BE2C (cell line): ENCODE measurements around the gene PCNT.

Source experiments
- DNase-seq: peaks from one replicate; pipeline ENCODE4 v3.0.0-alpha.2; 2020
- H3K27me3 ChIP-seq: fragments of 250-450 bp; sonication (Bioruptor Pico); 2 replicates; pipeline ENCODE4 v1.5.1; 2020; ENCODE audit warnings: mild to moderate bottlenecking
- H3K36me3 ChIP-seq: fragments of 250-450 bp; sonication (Bioruptor Pico); 2 replicates; pipeline ENCODE4 v1.5.1; 2020; ENCODE audit warnings: mild to moderate bottlenecking
- H3K4me1 ChIP-seq: fragments of 250-450 bp; sonication (Bioruptor Pico); 2 replicates; pipeline ENCODE4 v1.5.1; 2020
- H3K4me3 ChIP-seq: 2 replicates; pipeline ENCODE4 v1.5.1; 2011; ENCODE audit warnings: low read depth, low read length
- H3K9me3 ChIP-seq: fragments of 250-450 bp; sonication (Bioruptor Pico); 2 replicates; pipeline ENCODE4 v1.5.1; 2020
- TF ChIP-seq, protein P1 (sequence below): IDR thresholded peaks from 2 replicates; pipeline ENCODE4 v1.5.1; 2012; ENCODE audit warnings: mild to moderate bottlenecking, low read depth, low read length

The PCNT gene

DNA sequence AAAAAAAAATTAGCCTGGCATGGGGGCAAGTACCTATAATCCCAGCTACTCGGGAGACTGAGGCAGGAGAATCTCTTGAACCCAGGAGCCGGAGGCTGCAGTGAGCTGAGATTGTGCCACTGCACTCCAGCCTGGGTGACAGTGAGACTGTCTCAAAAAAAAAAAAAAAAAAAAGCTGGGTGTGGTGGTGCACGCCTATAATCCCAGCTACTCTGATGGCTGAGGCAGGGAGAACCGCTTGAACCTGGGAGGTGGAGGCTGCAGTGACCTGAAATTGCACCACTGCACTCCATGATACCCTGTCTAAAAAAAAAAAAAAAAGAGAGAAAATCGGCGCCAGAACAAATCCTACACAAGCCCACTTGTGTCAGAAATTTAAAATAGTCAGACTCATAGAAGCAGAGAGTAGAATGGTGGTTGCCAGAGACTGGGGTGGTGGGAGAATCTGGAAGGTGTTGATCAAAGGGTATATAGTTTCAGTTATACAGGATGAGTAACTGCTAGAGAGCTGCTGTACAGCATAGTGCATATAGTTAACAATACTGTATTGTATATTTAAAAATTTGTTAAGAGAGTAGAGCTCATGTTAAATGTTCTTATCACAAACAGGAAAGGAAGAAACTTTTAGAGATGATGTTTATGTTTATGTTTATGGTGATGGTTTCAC lies 144.3 kb downstream of the PCNT start:
- H3K36me3 ChIP-seq, result peaks cover 7% of the 10 kb centered on the region
- TF ChIP-seq, protein P1, sequence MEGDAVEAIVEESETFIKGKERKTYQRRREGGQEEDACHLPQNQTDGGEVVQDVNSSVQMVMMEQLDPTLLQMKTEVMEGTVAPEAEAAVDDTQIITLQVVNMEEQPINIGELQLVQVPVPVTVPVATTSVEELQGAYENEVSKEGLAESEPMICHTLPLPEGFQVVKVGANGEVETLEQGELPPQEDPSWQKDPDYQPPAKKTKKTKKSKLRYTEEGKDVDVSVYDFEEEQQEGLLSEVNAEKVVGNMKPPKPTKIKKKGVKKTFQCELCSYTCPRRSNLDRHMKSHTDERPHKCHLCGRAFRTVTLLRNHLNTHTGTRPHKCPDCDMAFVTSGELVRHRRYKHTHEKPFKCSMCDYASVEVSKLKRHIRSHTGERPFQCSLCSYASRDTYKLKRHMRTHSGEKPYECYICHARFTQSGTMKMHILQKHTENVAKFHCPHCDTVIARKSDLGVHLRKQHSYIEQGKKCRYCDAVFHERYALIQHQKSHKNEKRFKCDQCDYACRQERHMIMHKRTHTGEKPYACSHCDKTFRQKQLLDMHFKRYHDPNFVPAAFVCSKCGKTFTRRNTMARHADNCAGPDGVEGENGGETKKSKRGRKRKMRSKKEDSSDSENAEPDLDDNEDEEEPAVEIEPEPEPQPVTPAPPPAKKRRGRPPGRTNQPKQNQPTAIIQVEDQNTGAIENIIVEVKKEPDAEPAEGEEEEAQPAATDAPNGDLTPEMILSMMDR, result no peak

DNA sequence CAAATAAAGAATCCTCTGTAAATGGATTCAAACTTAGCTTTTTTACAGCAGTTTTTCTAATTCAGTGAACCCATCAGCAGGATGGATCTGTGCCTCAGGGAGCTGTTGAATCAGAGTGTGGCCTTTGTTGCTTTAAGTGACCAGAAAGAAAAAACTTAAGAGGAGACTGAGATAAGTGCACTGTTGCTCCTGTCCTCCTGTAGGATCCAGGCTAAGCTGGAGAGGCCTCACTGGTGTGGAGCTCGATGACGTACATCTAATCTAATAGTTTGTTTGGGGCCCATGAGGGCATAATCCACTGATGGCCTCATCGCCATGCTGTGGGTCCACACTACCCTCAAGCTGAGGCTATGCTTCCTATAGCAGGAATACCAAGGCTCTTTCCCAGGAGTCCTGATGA lies 145.3 kb downstream of the PCNT start:
- Histone ChIP-seq H3K4me1 (no peaks in the 10 kb centered on the region; the same call in 1 of the 2 replicates), H3K36me3 (peaks cover 5% of the 10 kb centered on the region; the same call in 1 of the 2 replicates), H3K9me3 (no peaks in the 10 kb centered on the region), H3K27me3 (no peaks in the 10 kb centered on the region), H3K4me3 (no peak overlapping the region)
- DNase-seq, result no peak
- TF ChIP-seq, protein P1, result no peak

More for the DNA sequence above, 144.3 kb downstream of the PCNT start:
- H3K9me3 ChIP-seq, result no peaks in the 10 kb centered on the region
- H3K27me3 ChIP-seq, result no peaks in the 10 kb centered on the region
- no peak for DNase-seq
- H3K4me3 ChIP-seq, result no peak overlapping the region
- H3K4me1 ChIP-seq, result no peaks in the 10 kb centered on the region

- DNase-seq, result no peak
- no peak overlapping the region for H3K4me3 ChIP-seq
- peaks cover 5% of the 10 kb centered on the region; the same call in 1 of the 2 replicates for H3K36me3 ChIP-seq
- H3K4me1 ChIP-seq, result no peaks in the 10 kb centered on the region; the same call in none of the 2 replicates
- H3K27me3 ChIP-seq, result no peaks in the 10 kb centered on the region
- no peaks in the 10 kb centered on the region for H3K9me3 ChIP-seq
- TF ChIP-seq, protein P1, result no peak
Measured at GRCh38 chr21:46471514-46471913, 147.6 kb downstream of the PCNT start.

- Histone ChIP-seq H3K4me1 (no peaks in the 10 kb centered on the region; the same call in none of the 2 replicates), H3K9me3 (no peaks in the 10 kb centered on the region), H3K4me3 (no peak overlapping the region), H3K36me3 (peaks cover 5% of the 10 kb centered on the region; the same call in 1 of the 2 replicates), H3K27me3 (no peaks in the 10 kb centered on the region)
- no peak for DNase-seq
- TF ChIP-seq, protein P1, result no peak
Measured at GRCh38 chr21:46472246-46472645, 148.3 kb downstream of the PCNT start.

GRCh38 chr21:46474382-46474781 lies 150.4 kb downstream of the PCNT start:
- DNase-seq, result no peak
- no peak overlapping the region for H3K4me3 ChIP-seq
- H3K9me3 ChIP-seq, result no peaks in the 10 kb centered on the region
- H3K36me3 ChIP-seq, result peaks cover 2% of the 10 kb centered on the region; the same call in 1 of the 2 replicates
- no peaks in the 10 kb centered on the region for H3K27me3 ChIP-seq
- H3K4me1 ChIP-seq, result no peaks in the 10 kb centered on the region; the same call in none of the 2 replicates
- TF ChIP-seq, protein P1, result no peak

DNA sequence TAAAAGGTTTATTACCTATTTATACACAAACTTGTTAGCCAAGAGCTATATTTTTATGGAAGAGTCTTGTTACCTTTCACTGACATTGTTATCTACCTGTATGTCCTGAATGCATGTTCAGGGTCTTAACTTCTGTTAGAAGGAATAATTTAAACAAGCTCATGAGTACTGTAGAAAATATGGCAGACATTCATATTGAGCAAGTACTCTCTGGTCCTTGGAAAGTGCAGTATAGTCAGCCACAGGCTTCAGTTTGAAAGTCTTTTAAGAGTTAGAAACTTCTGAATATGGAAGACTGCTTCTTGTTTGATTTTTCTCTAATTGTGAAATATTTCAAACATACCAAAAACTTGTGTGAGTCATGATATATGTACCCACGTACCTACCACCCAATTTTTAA lies 151.3 kb downstream of the PCNT start:
- TF ChIP-seq, protein P1, result no peak
- Histone ChIP-seq H3K4me3 (no peak overlapping the region), H3K4me1 (no peaks in the 10 kb centered on the region; the same call in none of the 2 replicates)

More for the DNA sequence above, 151.3 kb downstream of the PCNT start:
- no peaks in the 10 kb centered on the region for H3K27me3 ChIP-seq
- H3K36me3 ChIP-seq, result no peaks in the 10 kb centered on the region; the same call in 1 of the 2 replicates
- H3K9me3 ChIP-seq, result no peaks in the 10 kb centered on the region
- DNase-seq, result no peak
